Fibroblast of lung (primary cell): ENCODE measurements around the gene TMC5. TPM values are rescaled to one million over a fixed set of nuclear protein-coding genes. Genes with fewer than 3 reads are reported as not detected.

Source experiments
- DNase-seq, 2 donors: peaks; one replicate each; pipeline versions ENCODE4 v3.0.0 to v3.0.0-alpha.2; 2010; ENCODE audit warnings: low read depth in 2 of 2
- H2AFZ ChIP-seq: 2 replicates; pipeline ENCODE4 v1.5.1; 2012; ENCODE audit warnings: low read length, control low read depth, inconsistent platforms
- H3K27ac ChIP-seq: 2 replicates; pipeline ENCODE4 v1.5.1; 2011; ENCODE audit warnings: low read length, control low read depth; ENCODE audit not compliant: insufficient read depth
- H3K27me3 ChIP-seq: 2 replicates; pipeline ENCODE4 v1.5.1; 2011; ENCODE audit warnings: mild to moderate bottlenecking, low read length; ENCODE audit not compliant: control insufficient read depth, insufficient read depth
- H3K36me3 ChIP-seq: 2 replicates; pipeline ENCODE4 v1.5.1; 2011; ENCODE audit warnings: low read length; ENCODE audit not compliant: control insufficient read depth, insufficient read depth
- H3K4me1 ChIP-seq: 2 replicates; pipeline ENCODE4 v1.5.1; 2011; ENCODE audit warnings: low read length; ENCODE audit not compliant: control insufficient read depth, insufficient read depth; ENCODE audit errors: extremely low read depth
- H3K4me2 ChIP-seq: 2 replicates; pipeline ENCODE4 v1.5.1; 2011; ENCODE audit warnings: low read length, control low read depth; ENCODE audit not compliant: insufficient read depth; ENCODE audit errors: extremely low read depth
- H3K4me3 ChIP-seq, 4 experiments: fragments of 200-600 bp in 1 of 4; sonication (generic) in 1 of 4; replicated peaks in 1 of 4; 2 replicates each; pipeline ENCODE4 v1.5.1; 2011 to 2016; ENCODE audit warnings: low read length in 4 of 4, low read depth in 3 of 4, mild to moderate bottlenecking in 3 of 4, control low read depth in 2 of 4, inconsistent platforms in 1 of 4, mixed read lengths in 1 of 4; ENCODE audit not compliant: insufficient read depth in 1 of 4; ENCODE audit errors: control extremely low read depth in 1 of 4
- H3K79me2 ChIP-seq: 2 replicates; pipeline ENCODE4 v1.5.1; 2012; ENCODE audit warnings: mild to moderate bottlenecking, low read length, inconsistent platforms; ENCODE audit not compliant: control insufficient read depth, insufficient read depth
- H3K9ac ChIP-seq: 2 replicates; pipeline ENCODE4 v1.5.1; 2011; ENCODE audit warnings: mild to moderate bottlenecking, low read length, control low read depth; ENCODE audit not compliant: insufficient read depth
- H3K9me3 ChIP-seq: 2 replicates; pipeline ENCODE4 v1.5.1; 2012; ENCODE audit warnings: low read depth, low read length; ENCODE audit not compliant: control insufficient read depth, insufficient read depth
- H4K20me1 ChIP-seq: 2 replicates; pipeline ENCODE4 v1.5.1; 2011; ENCODE audit warnings: low read length; ENCODE audit not compliant: control insufficient read depth, insufficient read depth; ENCODE audit errors: extremely low read depth
- EZH2 ChIP-seq: IDR thresholded peaks from 2 replicates; pipeline ENCODE4 v1.5.1; 2012; ENCODE audit warnings: low read length, control low read depth, mild to moderate bottlenecking; ENCODE audit errors: missing control alignments
- polyA plus RNA-seq, 2 donors: library from polyadenylated mRNA; depleted of rRNA in 1 of 2; stranded (reverse) in 1 of 2; unstranded in 1 of 2; fragments of >200 nt; gene quantifications; 2 replicates each; pipeline ENCODE4 v1.2.1, GENCODE V29; 2011 to 2012; ENCODE audit warnings: missing spikeins in 1 of 2
- total RNA-seq: library from RNA; depleted of rRNA; stranded (reverse); fragments of >200 nt; gene quantifications from 2 replicates; pipeline ENCODE4 v1.2.1, GENCODE V29; 2014
- TF ChIP-seq, protein P1 (sequence below), 2 donors: IDR thresholded peaks in 1 of 2; conservative IDR thresholded peaks in 1 of 2; 1 replicate in 1 of 2; 2 replicates in 1 of 2; pipeline ENCODE4 v1.5.1; 2011 to 2012; ENCODE audit warnings: low read length in 2 of 2, control low read depth in 1 of 2, inconsistent platforms in 1 of 2, low read depth in 1 of 2, mild to moderate bottlenecking in 1 of 2

Gene TMC5
- total and polyA plus RNA-seq, 2 donors (not counting 1 experiment from before 2014, with no cell fraction given), result not detected

DNA sequence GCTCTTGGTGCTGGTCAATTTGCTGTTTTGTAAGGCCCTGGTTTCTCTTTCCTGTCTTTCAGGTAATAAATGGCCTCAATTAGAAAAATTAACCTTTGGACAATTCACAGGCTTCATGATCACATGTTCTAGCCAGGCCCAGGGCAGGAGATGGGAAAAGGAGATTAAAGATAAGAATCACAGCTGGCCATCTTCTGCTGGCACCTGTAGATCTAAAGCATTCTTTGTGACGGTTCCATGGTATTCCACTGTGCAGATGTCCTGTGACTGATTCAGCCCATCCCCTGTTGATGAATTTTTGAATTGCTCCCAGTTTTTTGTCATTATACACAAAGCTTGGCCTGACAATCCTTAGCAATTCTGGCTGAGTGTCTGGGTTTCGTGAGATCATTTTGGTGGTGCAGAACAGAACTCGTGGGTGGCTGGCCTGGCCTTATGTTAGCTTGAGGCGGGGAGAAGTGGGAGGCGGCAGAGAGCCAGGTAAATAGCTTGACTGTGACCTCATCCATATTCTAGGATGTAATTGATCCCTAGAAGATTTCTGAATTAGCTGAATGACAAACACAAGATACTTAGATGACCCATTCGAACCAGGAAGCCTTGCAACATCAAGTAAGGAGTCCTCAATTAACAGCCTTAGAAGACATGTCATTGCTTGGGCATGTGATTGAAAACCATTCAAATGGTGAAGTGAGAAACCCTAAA, 14.1 kb downstream of the TMC5 start:
- Histone ChIP-seq H4K20me1 (no peaks in the 10 kb centered on the region), H3K27ac (no peak overlapping the region), H3K27me3 (no peaks in the 10 kb centered on the region), H3K9me3 (no peaks in the 10 kb centered on the region), H3K4me3 (no peak overlapping the region), H3K79me2 (no peaks in the 10 kb centered on the region), H3K9ac (no peak overlapping the region), H2AFZ (no peak overlapping the region), H3K36me3 (no peaks in the 10 kb centered on the region), H3K4me1 (no peaks in the 10 kb centered on the region), H3K4me2 (no peak overlapping the region)
- no peak for DNase-seq
- no peak for TF ChIP-seq EZH2
- TF ChIP-seq, protein P1, sequence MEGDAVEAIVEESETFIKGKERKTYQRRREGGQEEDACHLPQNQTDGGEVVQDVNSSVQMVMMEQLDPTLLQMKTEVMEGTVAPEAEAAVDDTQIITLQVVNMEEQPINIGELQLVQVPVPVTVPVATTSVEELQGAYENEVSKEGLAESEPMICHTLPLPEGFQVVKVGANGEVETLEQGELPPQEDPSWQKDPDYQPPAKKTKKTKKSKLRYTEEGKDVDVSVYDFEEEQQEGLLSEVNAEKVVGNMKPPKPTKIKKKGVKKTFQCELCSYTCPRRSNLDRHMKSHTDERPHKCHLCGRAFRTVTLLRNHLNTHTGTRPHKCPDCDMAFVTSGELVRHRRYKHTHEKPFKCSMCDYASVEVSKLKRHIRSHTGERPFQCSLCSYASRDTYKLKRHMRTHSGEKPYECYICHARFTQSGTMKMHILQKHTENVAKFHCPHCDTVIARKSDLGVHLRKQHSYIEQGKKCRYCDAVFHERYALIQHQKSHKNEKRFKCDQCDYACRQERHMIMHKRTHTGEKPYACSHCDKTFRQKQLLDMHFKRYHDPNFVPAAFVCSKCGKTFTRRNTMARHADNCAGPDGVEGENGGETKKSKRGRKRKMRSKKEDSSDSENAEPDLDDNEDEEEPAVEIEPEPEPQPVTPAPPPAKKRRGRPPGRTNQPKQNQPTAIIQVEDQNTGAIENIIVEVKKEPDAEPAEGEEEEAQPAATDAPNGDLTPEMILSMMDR (conservative IDR thresholded peaks at IDR 0.05 in 1 of 2, IDR thresholded peaks at IDR 0.05 in 1 of 2; ENCODE audit: low read depth in 1 of 2, low read length in 2 of 2), result no peak

DNA sequence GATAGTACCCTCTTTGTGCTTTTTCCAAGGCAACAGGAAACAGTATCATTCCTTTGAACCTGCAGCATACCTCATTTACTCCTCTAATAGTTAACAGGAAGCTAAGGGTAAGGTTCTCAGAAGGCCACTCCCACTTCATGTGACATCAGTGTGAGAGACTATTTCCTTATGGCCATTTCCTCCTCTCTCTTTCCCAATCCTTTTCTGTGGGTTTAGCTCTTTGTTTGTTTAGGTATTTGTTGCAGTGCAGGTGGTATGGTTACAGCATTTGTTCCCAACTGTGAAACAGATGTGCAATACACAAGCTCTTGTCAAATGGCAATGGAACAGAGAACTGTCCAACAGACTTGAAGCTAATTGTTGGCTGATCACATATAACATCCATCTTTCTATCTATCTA, 14.7 kb downstream of the TMC5 start:
- no peak overlapping the region for H2AFZ ChIP-seq
- TF ChIP-seq EZH2, result no peak
- TF ChIP-seq, protein P1 (conservative IDR thresholded peaks at IDR 0.05 in 1 of 2, IDR thresholded peaks at IDR 0.05 in 1 of 2; ENCODE audit: low read depth in 1 of 2, low read length in 2 of 2), result no peak
- H3K4me1 ChIP-seq, result no peaks in the 10 kb centered on the region
- H3K9ac ChIP-seq, result no peak overlapping the region
- H3K36me3 ChIP-seq, result no peaks in the 10 kb centered on the region
- no peak overlapping the region for H3K4me3 ChIP-seq
- no peak overlapping the region for H3K27ac ChIP-seq
- H3K9me3 ChIP-seq, result no peaks in the 10 kb centered on the region
- no peak overlapping the region for H3K4me2 ChIP-seq
- H3K79me2 ChIP-seq, result no peaks in the 10 kb centered on the region
- H3K27me3 ChIP-seq, result no peaks in the 10 kb centered on the region
- DNase-seq, result no peak
- H4K20me1 ChIP-seq, result no peaks in the 10 kb centered on the region

DNA sequence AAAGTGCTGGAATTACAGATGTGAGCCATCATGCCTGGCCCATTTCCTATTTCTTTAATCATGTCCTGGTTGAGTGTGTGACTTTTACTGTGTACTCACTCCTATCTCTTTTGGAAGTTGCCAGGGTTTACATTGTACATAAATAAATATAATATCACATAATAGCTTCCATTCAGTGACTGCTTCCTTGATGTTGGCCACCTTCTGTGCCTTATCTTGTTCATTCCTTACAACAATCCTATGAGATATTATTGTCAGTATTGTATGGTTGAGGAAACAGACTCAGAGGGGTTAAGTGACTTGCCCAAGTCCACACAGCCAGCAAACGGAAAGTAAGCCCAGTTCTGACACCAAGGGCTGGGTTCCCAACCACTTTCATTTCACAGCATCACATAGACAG, 16.9 kb downstream of the TMC5 start:
- H3K27me3 ChIP-seq, result no peaks in the 10 kb centered on the region
- no peaks in the 10 kb centered on the region for H4K20me1 ChIP-seq
- no peak for TF ChIP-seq EZH2
- TF ChIP-seq, protein P1 (conservative IDR thresholded peaks at IDR 0.05 in 1 of 2, IDR thresholded peaks at IDR 0.05 in 1 of 2; ENCODE audit: low read depth in 1 of 2, low read length in 2 of 2), result no peak
- no peak overlapping the region for H2AFZ ChIP-seq
- no peak overlapping the region for H3K4me3 ChIP-seq
- no peak overlapping the region for H3K4me2 ChIP-seq
- H3K79me2 ChIP-seq, result no peaks in the 10 kb centered on the region
- H3K4me1 ChIP-seq, result no peaks in the 10 kb centered on the region
- no peak overlapping the region for H3K27ac ChIP-seq
- no peak overlapping the region for H3K9ac ChIP-seq
- no peak for DNase-seq
- H3K36me3 ChIP-seq, result no peaks in the 10 kb centered on the region
- H3K9me3 ChIP-seq, result no peaks in the 10 kb centered on the region
